OCI-LY3 (cell line): Measurements from ENCODE around the gene KCNN3.

ENCODE experiments used
- H2AFZ ChIP-seq: fragments of 200-600, 300-600 bp; shearing (Covaris generic); 2 replicates; pipeline ENCODE4 v1.6.0; 2014; ENCODE audit warnings: antibody characterized with exemption, low read depth, low read length
- H3K27ac ChIP-seq: fragments of 200-600, 300-600 bp; sonication (generic); 2 replicates; pipeline ENCODE4 v1.5.1; 2014; ENCODE audit warnings: mild to moderate bottlenecking, low read length, moderate library complexity, mixed read lengths
- H3K27me3 ChIP-seq: fragments of 200-600, 300-600 bp; sonication (generic); 2 replicates; pipeline ENCODE4 v1.6.1; 2014; ENCODE audit warnings: low read depth, low read length, mixed read lengths
- H3K36me3 ChIP-seq: fragments of 200-600, 300-600 bp; sonication (generic); replicated peaks from 2 replicates; pipeline ENCODE3; 2014; ENCODE audit warnings: low read depth, low read length, mixed read lengths
- H3K4me1 ChIP-seq: fragments of 300-600, 200-600 bp; sonication (generic); 2 replicates; pipeline ENCODE4 v1.6.1; 2014; ENCODE audit warnings: low read length, mixed read lengths
- H3K4me2 ChIP-seq: fragments of 200-600, 300-600 bp; sonication (generic); 2 replicates; pipeline ENCODE4 v1.6.1; 2014; ENCODE audit warnings: low read length, mixed read lengths
- H3K4me3 ChIP-seq: fragments of 300-600, 200-600 bp; sonication (generic); 2 replicates; pipeline ENCODE4 v1.5.1; 2014; ENCODE audit warnings: antibody characterized with exemption, mild to moderate bottlenecking, low read length, moderate library complexity
- H3K79me2 ChIP-seq: fragments of 300-600, 200-600 bp; shearing (Covaris generic); 2 replicates; pipeline ENCODE4 v1.6.1; 2014; ENCODE audit warnings: mild to moderate bottlenecking, low read length, mixed read lengths
- H3K9ac ChIP-seq: fragments of 300-600, 200-600 bp; shearing (Covaris generic); 2 replicates; pipeline ENCODE4 v1.6.0; 2014; ENCODE audit warnings: mild to moderate bottlenecking, low read length, moderate library complexity
- H3K9me3 ChIP-seq: fragments of 200-600, 300-600 bp; shearing (Covaris generic); 2 replicates; pipeline ENCODE4 v1.6.1; 2014; ENCODE audit warnings: low read length, mixed read lengths; ENCODE audit not compliant: insufficient read depth
- H4K20me1 ChIP-seq: fragments of 200-600, 300-600 bp; sonication (generic); 2 replicates; pipeline ENCODE4 v1.6.1; 2016; ENCODE audit warnings: low read length, mixed read lengths; ENCODE audit not compliant: insufficient read depth
- CTCF ChIP-seq: fragments of 200-600, 300-600 bp; sonication (generic); IDR thresholded peaks from 2 replicates; pipeline ENCODE4 v1.5.1; 2014; ENCODE audit warnings: antibody characterized with exemption, low read length, low read depth
- EZH2phosphoT487 ChIP-seq: fragments of 200-600 bp; shearing (Covaris generic); IDR thresholded peaks from 2 replicates; pipeline ENCODE4 v1.6.1; 2018; ENCODE audit warnings: antibody characterized with exemption, mixed run types, low read depth

Gene KCNN3

GRCh38 chr1:154750681-154751665, 119.1 kb downstream of the KCNN3 start:
- Histone ChIP-seq H3K4me2 (no peak overlapping the region), H3K4me1 (peaks cover 12% of the 10 kb centered on the region)

GRCh38 chr1:154749078-154749760, 120.9 kb downstream of the KCNN3 start:
- H4K20me1 ChIP-seq: no peaks in the 10 kb centered on the region
- H3K9ac ChIP-seq: no peak overlapping the region
- no peak overlapping the region for H3K4me3 ChIP-seq
- no peak overlapping the region for H3K4me2 ChIP-seq
- no peaks in the 10 kb centered on the region for H3K36me3 ChIP-seq
- peaks cover 12% of the 10 kb centered on the region for H3K4me1 ChIP-seq
- TF ChIP-seq EZH2phosphoT487: no peak
- TF ChIP-seq CTCF: peak; percentile 70
- H3K79me2 ChIP-seq: no peaks in the 10 kb centered on the region
- no peaks in the 10 kb centered on the region for H3K9me3 ChIP-seq
- H2AFZ ChIP-seq: no peak overlapping the region
- H3K27ac ChIP-seq: no peak overlapping the region
- peaks cover 32% of the 10 kb centered on the region for H3K27me3 ChIP-seq

More at GRCh38 chr1:154750681-154751665, 119.1 kb downstream of the KCNN3 start:
- no peak overlapping the region for H3K27ac ChIP-seq
- 0 out of 2 replicates have a peak, but pooled peaks have one; percentile 7 for TF ChIP-seq CTCF
- TF ChIP-seq EZH2phosphoT487: no peak
- no peaks in the 10 kb centered on the region for H3K9me3 ChIP-seq
- no peaks in the 10 kb centered on the region for H3K36me3 ChIP-seq
- no peak overlapping the region for H2AFZ ChIP-seq
- no peaks in the 10 kb centered on the region for H4K20me1 ChIP-seq
- H3K79me2 ChIP-seq: no peaks in the 10 kb centered on the region
- no peak overlapping the region for H3K4me3 ChIP-seq
- no peak overlapping the region for H3K9ac ChIP-seq
- H3K27me3 ChIP-seq: peaks cover 34% of the 10 kb centered on the region

GRCh38 chr1:154748405-154748775, 121.7 kb downstream of the KCNN3 start:
- H3K9ac ChIP-seq: no peak overlapping the region
- H3K27ac ChIP-seq: no peak overlapping the region
- no peaks in the 10 kb centered on the region for H4K20me1 ChIP-seq
- TF ChIP-seq CTCF (no peak), EZH2phosphoT487 (no peak)
- H2AFZ ChIP-seq: no peak overlapping the region
- peaks cover 12% of the 10 kb centered on the region for H3K4me1 ChIP-seq
- H3K4me2 ChIP-seq: peak overlapping the region; percentile 46
- no peaks in the 10 kb centered on the region for H3K79me2 ChIP-seq
- peaks cover 32% of the 10 kb centered on the region for H3K27me3 ChIP-seq
- no peaks in the 10 kb centered on the region for H3K36me3 ChIP-seq
- peak overlapping the region; percentile 7 for H3K4me3 ChIP-seq
- no peaks in the 10 kb centered on the region for H3K9me3 ChIP-seq

DNA sequence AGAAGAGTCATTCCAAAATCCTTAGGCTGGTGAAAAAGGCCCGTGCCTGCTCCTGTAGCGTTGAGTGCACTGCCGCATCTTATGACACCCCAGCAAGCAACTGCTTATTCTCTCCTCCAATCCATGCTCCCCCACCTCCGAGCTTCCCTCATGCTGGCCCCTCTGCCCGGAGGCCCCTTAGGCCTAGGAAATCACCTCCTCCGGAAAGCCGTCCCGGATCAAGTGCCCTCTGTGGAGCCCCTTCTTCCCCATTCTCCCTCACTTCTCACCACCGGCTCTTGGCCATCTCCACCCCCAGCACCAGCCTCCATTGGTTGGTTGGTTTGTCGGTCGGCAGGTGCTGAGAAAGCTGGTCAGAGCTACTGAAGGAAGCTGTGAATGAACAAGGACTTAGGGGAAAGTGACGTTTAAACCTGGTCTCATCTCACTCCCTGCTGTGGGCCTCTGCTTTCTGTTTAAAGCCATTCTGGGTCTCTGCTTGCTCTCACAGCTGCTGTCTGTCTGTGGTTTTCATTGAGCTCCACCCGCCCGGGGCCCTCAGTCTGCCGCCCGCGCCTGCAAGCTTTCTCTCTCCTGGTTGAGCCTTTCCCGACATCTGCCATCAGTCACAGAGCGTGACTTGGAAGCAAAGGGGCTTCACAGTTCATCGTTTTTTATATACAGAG, 122.2 kb downstream of the KCNN3 start:
- Histone ChIP-seq H3K27ac (no peak overlapping the region), H3K9me3 (no peaks in the 10 kb centered on the region), H3K27me3 (peaks cover 32% of the 10 kb centered on the region), H3K4me2 (peak overlapping the region; percentile 46), H3K4me1 (peaks cover 12% of the 10 kb centered on the region), H2AFZ (no peak overlapping the region), H3K79me2 (no peaks in the 10 kb centered on the region), H3K4me3 (peak overlapping the region; percentile 7), H3K36me3 (no peaks in the 10 kb centered on the region), H4K20me1 (no peaks in the 10 kb centered on the region), H3K9ac (no peak overlapping the region)
- no peak for TF ChIP-seq EZH2phosphoT487
- no peak for TF ChIP-seq CTCF
